HEK293T (cell line): Measurements from ENCODE around the gene MGAT4A.

Experiments
- CTCF ChIA-PET: fragments of 350-600 bp; formaldehyde crosslinking; extraction: SDS; loops from one replicate; lab custom pipeline; 2021; ENCODE audit warnings: antibody characterized with exemption, inconsistent platforms; lab: Yijun Ruan, JAX
- POLR2A ChIA-PET: fragments of 350-600 bp; formaldehyde crosslinking; extraction: SDS; loops from one replicate; lab custom pipeline; 2020; ENCODE audit warnings: antibody characterized with exemption, inconsistent platforms; lab: Yijun Ruan, JAX
- DNase-seq: peaks from one replicate; pipeline ENCODE4 v3.0.0; 2012; ENCODE audit warnings: mixed read lengths; ENCODE audit errors: extremely low spot score
- ARNT ChIP-seq: fragments of 450-650 bp; IDR thresholded peaks from 2 replicates; pipeline ENCODE4 v1.6.1; 2017; ENCODE audit warnings: mild to moderate bottlenecking
- BHLHE40 ChIP-seq: fragments of 450-650 bp; IDR thresholded peaks from 2 replicates; pipeline ENCODE4 v1.6.1; 2016; ENCODE audit warnings: mild to moderate bottlenecking, moderate library complexity, borderline replicate concordance
- CTBP1 ChIP-seq: fragments of 450-650 bp; IDR thresholded peaks from 2 replicates; pipeline ENCODE4 v1.6.1; 2016; ENCODE audit warnings: borderline replicate concordance
- ELF4 ChIP-seq: fragments of 450-650 bp; IDR thresholded peaks from 2 replicates; pipeline ENCODE4 v1.6.1; 2017; ENCODE audit warnings: antibody characterized with exemption
- FOXA1 ChIP-seq: fragments of 450-650 bp; IDR thresholded peaks from 2 replicates; pipeline ENCODE4 v1.6.1; 2016; ENCODE audit warnings: mild to moderate bottlenecking
- FOXK2 ChIP-seq: fragments of 450-650 bp; IDR thresholded peaks from 2 replicates; pipeline ENCODE4 v1.6.1; 2016; ENCODE audit warnings: mild to moderate bottlenecking
- FOXM1 ChIP-seq: fragments of 450-650 bp; IDR thresholded peaks from 2 replicates; pipeline ENCODE4 v1.6.1; 2017; ENCODE audit warnings: mild to moderate bottlenecking, borderline replicate concordance
- HDGF ChIP-seq: fragments of 450-650 bp; IDR thresholded peaks from 2 replicates; pipeline ENCODE4 v1.6.1; 2017; ENCODE audit warnings: antibody characterized with exemption, borderline replicate concordance
- L3MBTL2 ChIP-seq: fragments of 450-650 bp; conservative IDR thresholded peaks from 2 replicates; pipeline ENCODE4 v1.6.1; 2016; ENCODE audit warnings: mild to moderate bottlenecking
- LEF1 ChIP-seq: fragments of 450-650 bp; IDR thresholded peaks from 2 replicates; pipeline ENCODE4 v1.6.1; 2017; ENCODE audit warnings: mild to moderate bottlenecking, borderline replicate concordance
- NFRKB ChIP-seq: fragments of 450-650 bp; IDR thresholded peaks from 2 replicates; pipeline ENCODE4 v1.6.1; 2016; ENCODE audit warnings: mild to moderate bottlenecking, moderate library complexity
- SP1 ChIP-seq: fragments of 450-650 bp; IDR thresholded peaks from 2 replicates; pipeline ENCODE4 v1.6.1; 2017
- SUZ12 ChIP-seq: fragments of 450-650 bp; IDR thresholded peaks from 2 replicates; pipeline ENCODE4 v1.6.1; 2016; ENCODE audit warnings: mild to moderate bottlenecking
- TARDBP ChIP-seq: fragments of 450-650 bp; IDR thresholded peaks from 2 replicates; pipeline ENCODE4 v1.6.1; 2016
- ZNF384 ChIP-seq: fragments of 450-650 bp; IDR thresholded peaks from 2 replicates; pipeline ENCODE4 v1.6.1; 2016
- TF ChIP-seq, protein P1 (sequence below): fragments of 450-650 bp; IDR thresholded peaks from 2 replicates; pipeline ENCODE4 v1.6.1; 2016

The MGAT4A gene

DNA sequence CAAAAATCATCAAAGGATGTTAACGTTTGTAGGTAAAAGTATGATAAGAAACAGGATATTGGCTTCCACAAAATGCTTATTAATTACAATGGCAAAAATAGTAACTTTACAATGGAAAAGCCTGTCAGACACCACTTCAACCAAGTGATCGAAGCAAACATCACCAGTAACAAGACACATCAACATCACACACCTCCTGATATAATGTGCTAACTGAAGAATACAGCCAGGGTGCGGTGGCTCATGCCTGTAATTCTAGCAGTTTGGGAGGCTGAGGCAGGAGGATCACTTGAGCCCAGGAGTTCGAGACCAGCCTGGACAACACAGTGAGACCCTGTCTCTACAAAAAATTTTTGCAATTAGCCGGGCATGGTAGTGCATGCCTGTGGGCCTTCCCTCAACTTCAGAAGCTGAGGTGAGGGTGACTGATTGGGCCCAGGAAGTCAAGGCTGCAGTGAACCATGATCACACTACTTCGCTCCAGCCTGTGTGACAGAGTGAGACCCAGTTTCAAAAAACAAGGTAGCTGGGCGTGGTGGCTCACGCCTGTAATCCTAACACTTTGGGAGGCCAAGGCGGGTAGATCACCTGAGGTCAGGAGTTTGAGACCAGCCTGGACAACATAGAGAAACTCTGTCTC is 15.0 kb downstream of the MGAT4A start:
- DNase-seq, result no peak
- ChIA-PET CTCF (no interaction called here), POLR2A (no interaction called here)
- TF ChIP-seq LEF1, result no peak

DNA sequence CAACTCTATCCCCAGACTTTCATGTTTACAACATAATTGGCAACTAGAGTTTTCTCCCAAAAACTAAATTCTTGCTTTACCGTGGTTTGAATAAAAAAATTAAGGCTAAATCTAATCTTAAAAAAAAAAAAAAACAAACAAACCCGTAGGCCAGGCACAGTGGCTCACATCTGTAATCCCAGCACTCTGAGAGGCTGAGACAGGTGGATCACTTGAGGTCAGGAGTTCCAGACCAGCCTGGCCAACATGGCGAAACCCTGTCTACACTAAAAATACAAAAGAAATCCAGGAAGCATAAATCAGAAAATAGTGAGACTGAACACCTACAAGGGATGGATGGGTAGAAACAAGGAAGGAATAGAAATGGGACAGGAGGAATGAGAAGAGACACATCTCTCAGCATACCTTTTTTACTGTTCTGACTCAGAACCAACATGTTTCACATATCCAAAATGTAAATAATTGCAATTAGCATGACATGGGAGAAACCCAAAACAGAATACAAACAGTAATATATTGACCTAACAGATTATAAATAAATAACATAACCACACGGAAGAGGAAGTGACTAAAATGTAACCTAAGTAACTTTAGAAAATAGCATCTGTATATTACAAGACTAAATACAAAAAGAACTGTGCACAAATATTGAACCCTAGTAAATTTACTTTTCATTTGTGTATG is 17.5 kb downstream of the MGAT4A start:
- TF ChIP-seq ZNF384 (no peak), ARNT (no peak), TARDBP (no peak), CTBP1 (no peak), SP1 (no peak), BHLHE40 (no peak), LEF1 (no peak), FOXM1 (no peak), L3MBTL2 (no peak), FOXA1 (no peak), FOXK2 (no peak), ELF4 (no peak), SUZ12 (no peak), NFRKB (no peak), HDGF (no peak)
- TF ChIP-seq, protein P1, sequence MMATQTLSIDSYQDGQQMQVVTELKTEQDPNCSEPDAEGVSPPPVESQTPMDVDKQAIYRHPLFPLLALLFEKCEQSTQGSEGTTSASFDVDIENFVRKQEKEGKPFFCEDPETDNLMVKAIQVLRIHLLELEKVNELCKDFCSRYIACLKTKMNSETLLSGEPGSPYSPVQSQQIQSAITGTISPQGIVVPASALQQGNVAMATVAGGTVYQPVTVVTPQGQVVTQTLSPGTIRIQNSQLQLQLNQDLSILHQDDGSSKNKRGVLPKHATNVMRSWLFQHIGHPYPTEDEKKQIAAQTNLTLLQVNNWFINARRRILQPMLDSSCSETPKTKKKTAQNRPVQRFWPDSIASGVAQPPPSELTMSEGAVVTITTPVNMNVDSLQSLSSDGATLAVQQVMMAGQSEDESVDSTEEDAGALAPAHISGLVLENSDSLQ, result no peak
- no peak for DNase-seq
- POLR2A ChIA-PET, result no interaction called here
- CTCF ChIA-PET, result no interaction called here

DNA sequence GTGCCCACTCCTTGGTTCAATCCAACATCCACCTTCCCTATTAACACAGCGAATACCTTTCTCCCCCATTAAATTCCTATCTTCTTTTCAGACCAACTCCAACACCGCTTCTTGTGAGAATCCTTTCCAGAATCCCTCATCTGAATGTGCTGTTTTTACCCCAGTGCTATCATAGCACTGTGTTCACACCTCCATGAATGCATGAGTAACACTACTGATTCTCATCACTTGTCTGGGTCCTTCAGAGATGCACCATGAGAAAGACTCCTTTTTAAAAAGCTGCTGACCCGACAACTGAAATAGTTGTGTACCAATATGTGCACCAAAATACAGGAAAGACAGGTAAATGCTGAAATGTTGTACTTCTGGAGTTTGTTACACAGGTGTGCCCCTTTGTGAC is 18.8 kb downstream of the MGAT4A start:
- POLR2A ChIA-PET, result no interaction called here
- no peak for DNase-seq
- CTCF ChIA-PET, result no interaction called here
- no peak for TF ChIP-seq FOXK2
- no peak for TF ChIP-seq FOXM1
- no peak for TF ChIP-seq HDGF
- TF ChIP-seq ELF4, result no peak
- no peak for TF ChIP-seq FOXA1
- no peak for TF ChIP-seq LEF1
- no peak for TF ChIP-seq CTBP1
- TF ChIP-seq ZNF384, result no peak
- no peak for TF ChIP-seq SUZ12
- no peak for TF ChIP-seq L3MBTL2
- no peak for TF ChIP-seq SP1
- TF ChIP-seq TARDBP, result no peak
- TF ChIP-seq ARNT, result no peak
- TF ChIP-seq, protein P1, result no peak

DNA sequence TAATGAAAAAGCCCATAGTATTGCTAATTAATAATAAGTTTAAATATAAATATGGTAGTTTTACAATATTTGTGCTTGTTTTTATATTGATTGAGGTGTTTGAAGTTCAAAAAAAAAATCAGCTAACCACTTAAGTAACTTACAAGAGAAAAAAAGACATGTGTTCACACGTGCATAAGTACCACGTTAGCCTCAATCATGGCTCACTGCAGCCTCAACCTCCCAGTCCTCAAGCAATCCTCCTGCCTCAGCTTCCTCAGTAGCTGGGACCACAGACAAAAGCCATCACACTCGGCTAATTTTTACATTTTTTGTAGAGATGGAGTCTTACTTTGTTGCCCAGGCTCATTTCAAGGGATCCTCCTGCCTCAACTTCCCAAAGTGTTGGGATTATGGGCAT is 19.4 kb downstream of the MGAT4A start:
- TF ChIP-seq L3MBTL2, result no peak
- no peak for TF ChIP-seq ARNT
- TF ChIP-seq FOXA1, result no peak
- no peak for TF ChIP-seq HDGF
- TF ChIP-seq, protein P1, result no peak
- TF ChIP-seq ELF4, result no peak
- no peak for TF ChIP-seq FOXM1
- TF ChIP-seq NFRKB, result no peak
- TF ChIP-seq ZNF384, result no peak
- no peak for TF ChIP-seq FOXK2
- TF ChIP-seq CTBP1, result no peak
- TF ChIP-seq SUZ12, result no peak
- TF ChIP-seq BHLHE40, result no peak
- no peak for TF ChIP-seq TARDBP
- TF ChIP-seq SP1, result no peak
- TF ChIP-seq LEF1, result no peak
- ChIA-PET CTCF (no interaction called here), POLR2A (no interaction called here)
- no peak for DNase-seq

DNA sequence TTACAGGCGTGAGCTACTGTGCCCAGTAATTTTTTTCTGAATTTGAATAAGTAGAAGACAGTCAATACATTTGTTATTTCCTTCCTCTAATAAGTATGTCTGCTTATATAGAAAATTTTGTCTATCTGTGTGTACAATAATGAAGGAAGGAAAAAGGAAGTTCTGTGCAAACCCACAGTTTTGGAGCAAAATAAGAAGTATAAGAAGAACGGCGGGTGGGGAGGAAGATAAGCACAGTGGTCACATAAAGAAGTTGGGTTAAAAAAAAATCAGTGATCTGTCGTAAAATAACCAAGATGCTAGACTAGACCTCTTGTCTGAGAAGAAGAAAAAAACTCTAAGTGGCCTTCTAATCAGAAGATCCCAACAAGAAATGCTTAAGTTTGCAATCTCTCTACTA is 20.2 kb downstream of the MGAT4A start:
- CTCF ChIA-PET, result no interaction called here
- POLR2A ChIA-PET, result no interaction called here
- no peak for DNase-seq
- no peak for TF ChIP-seq FOXM1
- TF ChIP-seq FOXA1, result no peak
- no peak for TF ChIP-seq BHLHE40
- TF ChIP-seq HDGF, result no peak
- no peak for TF ChIP-seq ARNT
- no peak for TF ChIP-seq NFRKB
- TF ChIP-seq SP1, result no peak
- no peak for TF ChIP-seq SUZ12
- TF ChIP-seq FOXK2, result no peak
- no peak for TF ChIP-seq ELF4

DNA sequence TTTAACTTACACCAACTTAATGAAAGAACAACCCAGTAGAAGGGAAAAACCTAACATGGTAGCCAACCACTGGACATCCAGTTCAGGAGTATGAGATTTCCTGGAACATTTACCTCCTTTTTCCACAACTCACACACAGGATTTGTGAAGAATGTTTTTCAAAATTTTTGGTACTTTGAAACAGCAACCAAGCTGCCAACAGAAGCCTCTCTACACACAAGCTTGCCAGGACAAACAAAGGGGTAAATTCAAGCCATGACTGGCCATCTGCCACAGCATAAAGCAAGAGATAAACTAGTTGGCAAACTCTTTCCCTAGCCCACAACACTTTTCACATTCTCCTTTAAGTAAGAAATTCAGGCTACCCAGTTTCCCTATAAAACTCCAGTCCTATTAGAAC is 21.4 kb downstream of the MGAT4A start:
- ChIA-PET CTCF (no interaction called here), POLR2A (interaction anchor here (1.1 kb wide), 1 partner anchor 21 kb away, joined by 3 read pairs; no protein-coding TSS in a partner anchor)
- no peak for DNase-seq
- TF ChIP-seq FOXK2 (no peak), BHLHE40 (no peak), FOXM1 (no peak), ZNF384 (no peak), ARNT (no peak), SP1 (no peak), ELF4 (no peak), LEF1 (no peak), NFRKB (no peak), HDGF (no peak), SUZ12 (no peak), TARDBP (no peak), L3MBTL2 (no peak), CTBP1 (no peak), FOXA1 (no peak)
- TF ChIP-seq, protein P1, result no peak
